Inflammatory macrophage treated with lipopolysaccharide for 1 hour (primary cell): ENCODE data around the gene ZCCHC14.
"Not testable (repeated sequence)": the region's sequence is repeated elsewhere in the genome, so short reads cannot be mapped to it uniquely, and the experiment has no call there.

Experiments
- DNase-seq, 2 donors: peaks; one replicate each; pipeline ENCODE4 v3.0.0-alpha.2; 2020 to 2022

Gene ZCCHC14

GRCh38 chr16:87495578-87496446 is 3.0 kb upstream of the ZCCHC14 start:
- no peak for DNase-seq

GRCh38 chr16:87493608-87494280 is 920 bp upstream of the ZCCHC14 start:
- no peak for DNase-seq

DNA sequence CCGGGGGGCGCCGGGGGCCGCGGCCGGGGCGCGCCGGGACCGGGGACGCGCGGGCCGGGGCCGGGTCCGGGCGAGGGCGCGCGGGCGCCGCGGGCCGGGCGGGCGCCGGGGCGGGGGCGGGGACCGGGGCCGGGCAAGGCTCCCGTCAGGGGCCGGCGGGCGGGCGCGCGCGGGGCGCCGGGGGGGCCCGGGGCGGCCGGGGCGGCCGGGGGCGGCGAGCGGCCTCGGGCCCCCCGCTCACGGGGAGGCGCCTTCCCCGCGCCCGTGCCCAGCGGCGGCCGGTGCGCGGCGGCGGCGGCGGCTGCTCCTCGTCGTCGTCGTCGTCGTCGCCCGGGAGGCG is 563 bp downstream of the ZCCHC14 start:
- DNase-seq: no peak

DNA sequence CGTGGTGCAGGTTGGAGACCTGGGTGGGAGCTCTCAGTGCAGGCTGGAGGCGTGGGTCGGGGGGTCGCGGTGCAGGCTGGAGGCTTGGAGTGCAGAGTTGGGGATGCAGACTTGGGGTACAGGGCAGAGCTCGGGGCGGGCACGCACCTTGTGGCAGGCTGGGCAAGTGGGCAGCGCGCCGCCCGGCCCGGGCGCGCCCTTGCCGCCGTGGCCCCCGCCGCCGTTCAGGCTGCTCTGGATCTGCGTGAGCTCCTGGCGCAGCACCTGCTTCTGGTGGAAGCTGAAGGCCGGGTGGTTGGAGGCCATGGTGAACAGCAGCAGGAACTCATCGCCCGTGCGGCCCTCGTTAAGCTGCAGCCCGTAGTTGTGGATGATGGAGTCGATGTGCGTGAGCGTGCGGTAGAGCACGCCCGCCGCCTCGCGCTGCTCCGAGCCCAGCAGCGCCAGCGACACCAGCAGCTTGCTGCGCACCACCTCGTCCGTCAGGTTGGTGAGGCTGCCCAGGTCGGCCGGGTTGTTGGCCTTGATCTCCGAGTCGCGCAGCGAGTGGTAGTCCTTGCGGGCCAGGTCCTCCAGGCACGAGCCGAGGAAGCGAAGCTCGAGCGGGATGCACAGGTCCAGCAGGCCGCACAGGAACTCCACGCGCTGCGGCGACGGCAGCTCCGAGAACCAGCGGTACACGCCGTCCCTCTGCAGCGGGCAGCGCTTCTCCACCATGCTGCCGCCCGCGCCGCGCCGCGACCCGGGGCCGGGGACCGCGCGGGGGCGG is 1.1 kb downstream of the ZCCHC14 start:
- DNase-seq: no peak

DNA sequence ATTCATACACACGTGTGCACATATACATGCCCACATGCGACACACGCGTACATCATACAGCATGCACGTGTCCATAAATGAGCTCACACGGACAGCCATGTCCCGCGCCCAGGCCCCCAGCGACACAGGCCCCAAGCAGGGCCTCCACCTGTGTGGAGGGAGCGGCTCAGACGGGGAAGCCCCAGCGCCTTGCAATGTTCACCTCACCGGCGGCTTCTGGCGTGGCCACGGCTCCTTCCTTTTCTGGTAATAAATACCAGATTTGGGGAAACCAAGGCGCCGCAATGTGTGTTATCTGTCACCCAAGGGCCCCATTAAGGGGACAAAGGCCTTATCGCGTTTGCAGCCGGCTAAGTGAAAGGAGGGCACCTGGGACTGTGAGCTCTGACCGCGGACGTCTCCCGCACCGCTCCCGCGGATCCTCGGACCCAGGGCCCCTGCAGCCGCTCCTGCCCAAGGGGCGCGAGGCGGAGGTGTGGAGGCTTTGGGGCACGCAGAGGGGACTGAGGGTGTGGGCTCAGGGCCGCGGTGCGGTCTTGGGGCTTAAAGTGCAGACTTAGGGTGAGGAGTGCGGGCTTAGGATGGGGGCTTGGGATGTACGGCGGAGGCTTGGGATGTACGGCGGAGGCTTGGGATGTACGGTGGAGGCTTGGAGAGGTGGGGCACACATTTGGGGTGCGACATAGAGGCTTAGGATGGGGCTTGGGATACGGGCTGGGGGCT is 1.9 kb downstream of the ZCCHC14 start:
- DNase-seq: not testable (repeated sequence)

- no peak for DNase-seq
Measured at GRCh38 chr16:87490096-87490798, 2.6 kb downstream of the ZCCHC14 start.

GRCh38 chr16:87489434-87490045 is 3.3 kb downstream of the ZCCHC14 start:
- DNase-seq: no peak

DNA sequence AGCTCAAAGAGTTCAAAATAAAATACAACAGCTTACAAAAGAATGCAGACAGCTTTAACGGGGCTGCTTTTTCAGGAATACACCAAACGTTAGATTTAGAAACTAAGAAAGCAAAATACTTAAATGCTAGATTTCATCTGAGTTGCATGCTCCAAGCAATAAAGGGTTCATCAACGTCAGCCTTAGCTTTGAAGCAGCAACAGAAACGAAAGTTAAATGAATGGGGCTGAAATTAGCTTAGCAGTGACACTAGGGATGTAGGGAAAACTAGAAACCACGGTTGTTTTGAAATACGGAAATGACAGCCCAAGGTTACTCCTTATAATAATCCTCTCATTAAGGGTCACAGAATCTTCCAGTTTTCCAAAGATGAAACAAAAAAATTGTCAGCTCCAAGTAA is 3.9 kb downstream of the ZCCHC14 start:
- DNase-seq: peak in 1 of 2 donors; percentile 24

DNA sequence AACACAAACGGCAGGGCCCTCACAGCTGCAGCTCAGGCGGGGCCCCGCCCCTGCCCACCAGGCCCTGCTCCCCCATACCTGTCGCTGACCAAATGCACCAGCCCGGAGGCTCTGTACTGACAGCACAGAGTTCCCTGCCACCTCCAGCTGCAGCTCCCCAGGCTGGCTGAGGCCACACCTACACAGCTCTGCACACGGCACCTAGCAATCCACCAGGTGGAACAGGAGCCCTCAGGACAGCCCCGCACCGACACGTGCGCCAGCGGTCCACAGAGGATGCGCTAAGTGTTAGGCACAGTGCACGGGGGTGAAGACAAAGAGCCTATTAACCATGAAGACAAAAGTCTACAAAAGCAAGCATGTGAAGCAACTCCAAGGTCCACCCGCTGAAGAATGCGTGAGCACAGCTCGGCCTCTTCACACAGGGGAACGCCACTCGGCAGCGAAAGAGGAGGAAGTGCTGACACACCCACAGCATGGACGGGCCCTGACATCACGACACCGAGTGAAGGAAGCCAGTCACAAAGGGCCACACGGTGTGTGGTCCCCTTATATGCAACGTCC is 5.4 kb downstream of the ZCCHC14 start:
- DNase-seq: peak; percentile 81 to 83

- no peak for DNase-seq
Measured at GRCh38 chr16:87486713-87487247, 6.0 kb downstream of the ZCCHC14 start.

DNA sequence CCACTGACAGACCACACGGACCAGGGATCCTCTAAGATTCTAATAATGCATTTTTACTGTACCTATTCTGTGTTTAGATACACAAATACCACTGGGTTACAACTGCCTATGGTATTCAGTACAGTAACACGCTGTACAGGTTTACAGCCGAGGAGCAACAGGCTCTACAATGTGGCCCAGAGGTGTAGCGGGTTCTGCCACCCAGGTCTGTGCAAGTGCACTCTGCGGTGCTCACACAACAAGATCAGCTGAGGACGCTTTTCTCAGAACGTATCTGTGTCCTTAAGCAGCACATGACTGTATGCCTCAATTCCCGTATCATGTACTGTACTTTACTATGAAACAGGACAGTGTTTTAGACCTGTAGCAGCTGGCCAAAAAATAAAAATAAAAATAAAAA is 6.5 kb downstream of the ZCCHC14 start:
- no peak for DNase-seq

DNA sequence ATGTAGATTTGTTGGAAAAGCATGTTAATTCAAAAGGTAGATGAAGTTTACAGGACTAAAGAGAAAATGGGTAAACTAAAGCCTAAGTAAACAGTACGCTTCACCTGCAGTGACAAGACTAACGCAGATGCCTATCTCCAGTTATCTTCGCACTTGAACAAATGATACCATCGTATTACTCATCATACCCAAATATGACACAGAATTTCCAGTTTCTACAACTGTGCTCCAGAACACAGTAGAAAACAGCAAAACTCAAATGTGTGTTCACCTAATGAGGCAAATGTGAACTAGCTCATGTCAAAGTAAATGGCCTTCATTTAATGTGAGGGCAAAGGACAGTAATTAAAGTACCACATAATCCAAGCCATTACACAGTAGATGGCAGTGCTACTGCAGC is 7.0 kb downstream of the ZCCHC14 start:
- not testable (repeated sequence) for DNase-seq

GRCh38 chr16:87484487-87485331 is 8.1 kb downstream of the ZCCHC14 start:
- no peak for DNase-seq

GRCh38 chr16:87483481-87483880 is 9.3 kb downstream of the ZCCHC14 start:
- DNase-seq: no peak

DNA sequence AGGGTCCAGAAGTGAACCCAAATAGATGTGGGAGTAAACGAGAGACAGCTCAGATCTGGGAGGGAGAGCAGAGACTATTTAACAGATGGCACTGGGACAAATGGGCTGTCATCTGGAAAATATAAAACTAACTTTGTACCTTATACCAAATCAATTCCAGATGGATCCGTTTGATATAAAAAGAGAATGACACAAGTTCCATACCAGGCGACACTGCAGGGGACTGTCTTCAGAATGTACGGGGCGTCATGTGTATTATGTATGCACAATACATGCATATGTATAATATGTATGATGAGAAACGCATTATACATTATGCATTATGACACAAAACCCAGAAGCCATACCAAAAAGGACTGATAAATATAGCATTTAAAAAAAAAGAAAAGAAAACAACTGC is 10.2 kb downstream of the ZCCHC14 start:
- DNase-seq: not testable (repeated sequence)

GRCh38 chr16:87482266-87482665 is 10.6 kb downstream of the ZCCHC14 start:
- DNase-seq: no peak

DNA sequence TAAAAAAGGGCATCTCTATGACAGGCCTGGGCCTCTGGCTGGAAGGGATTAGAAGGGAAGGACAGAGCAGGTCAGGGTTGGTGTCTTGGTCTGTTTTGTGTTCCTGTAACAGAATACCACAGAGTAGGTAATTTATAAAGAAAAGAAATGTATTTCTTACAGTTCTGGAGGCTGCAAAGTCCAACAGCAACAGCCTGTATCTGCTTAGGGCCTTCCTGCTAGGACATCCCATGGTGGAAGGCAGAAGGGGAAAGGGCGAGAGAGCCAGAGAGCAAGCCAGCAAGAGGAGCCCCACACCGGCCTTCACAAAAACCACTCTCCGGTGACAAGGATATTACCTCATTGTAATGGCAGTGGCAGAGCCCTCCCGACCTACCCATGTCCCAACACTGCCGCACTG is 11.1 kb downstream of the ZCCHC14 start:
- DNase-seq: not testable (repeated sequence)

DNA sequence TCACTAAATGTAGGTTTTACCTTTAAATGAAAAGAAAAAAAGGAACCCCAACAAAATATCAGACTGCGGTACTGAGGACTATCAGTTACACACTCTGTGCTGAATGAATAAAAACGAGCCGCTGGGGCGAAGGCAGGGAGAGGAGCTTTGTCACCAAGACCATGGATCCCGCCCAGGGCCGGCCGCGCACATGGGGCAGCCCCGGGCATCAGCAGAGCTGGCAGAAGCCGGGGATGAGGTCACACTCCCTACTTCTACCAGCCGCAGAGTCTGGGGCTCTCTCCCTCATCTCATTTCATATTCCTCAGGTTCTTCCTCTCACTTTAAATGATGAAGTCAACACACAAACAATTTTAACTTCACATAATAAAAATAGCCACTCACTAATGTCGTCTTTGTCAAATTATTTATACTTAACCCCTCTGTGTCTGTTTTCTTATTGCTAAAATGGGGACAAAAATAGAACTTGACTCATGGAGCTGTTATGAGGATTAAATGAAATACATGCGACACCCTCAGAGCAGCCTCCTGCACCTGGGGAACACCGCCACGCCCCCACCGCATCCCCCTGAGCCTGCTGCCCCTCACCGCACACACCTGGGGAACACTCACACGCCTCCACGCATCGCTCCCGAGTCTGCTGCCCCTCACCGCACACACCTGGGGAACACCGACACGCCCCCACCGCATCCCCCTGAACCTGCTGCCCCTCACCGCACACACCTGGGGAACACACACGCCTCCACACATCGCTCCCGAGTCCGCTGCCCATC is 15.4 kb downstream of the ZCCHC14 start:
- not testable (repeated sequence) for DNase-seq

GRCh38 chr16:87474566-87474996 is 18.2 kb downstream of the ZCCHC14 start:
- no peak for DNase-seq
